T-helper 2 cell treated with Interferon-gamma antibody and Interleukin-4, amounts not matched to agents 100 ng/mL and 5 ng/mL, for 36 hours (primary cell): ENCODE results near the gene ALDH8A1. TPM values are rescaled to one million over a fixed set of nuclear protein-coding genes. Genes with fewer than 3 reads are reported as not detected.

Source experiments
- intact Hi-C: fragments of 100-400 bp; cut with micrococcal nuclease; formaldehyde crosslinking; loops from one replicate; pipeline ENCODE4 v1.15.1; 2023
- total RNA-seq: library from RNA; stranded (reverse); gene quantifications from 2 replicates; pipeline ENCODE4 v1.2.3, GENCODE V29; 2022

Gene ALDH8A1, protein sequence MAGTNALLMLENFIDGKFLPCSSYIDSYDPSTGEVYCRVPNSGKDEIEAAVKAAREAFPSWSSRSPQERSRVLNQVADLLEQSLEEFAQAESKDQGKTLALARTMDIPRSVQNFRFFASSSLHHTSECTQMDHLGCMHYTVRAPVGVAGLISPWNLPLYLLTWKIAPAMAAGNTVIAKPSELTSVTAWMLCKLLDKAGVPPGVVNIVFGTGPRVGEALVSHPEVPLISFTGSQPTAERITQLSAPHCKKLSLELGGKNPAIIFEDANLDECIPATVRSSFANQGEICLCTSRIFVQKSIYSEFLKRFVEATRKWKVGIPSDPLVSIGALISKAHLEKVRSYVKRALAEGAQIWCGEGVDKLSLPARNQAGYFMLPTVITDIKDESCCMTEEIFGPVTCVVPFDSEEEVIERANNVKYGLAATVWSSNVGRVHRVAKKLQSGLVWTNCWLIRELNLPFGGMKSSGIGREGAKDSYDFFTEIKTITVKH
- 2.7 and 2.9 TPM in 2 replicates for total RNA-seq

DNA sequence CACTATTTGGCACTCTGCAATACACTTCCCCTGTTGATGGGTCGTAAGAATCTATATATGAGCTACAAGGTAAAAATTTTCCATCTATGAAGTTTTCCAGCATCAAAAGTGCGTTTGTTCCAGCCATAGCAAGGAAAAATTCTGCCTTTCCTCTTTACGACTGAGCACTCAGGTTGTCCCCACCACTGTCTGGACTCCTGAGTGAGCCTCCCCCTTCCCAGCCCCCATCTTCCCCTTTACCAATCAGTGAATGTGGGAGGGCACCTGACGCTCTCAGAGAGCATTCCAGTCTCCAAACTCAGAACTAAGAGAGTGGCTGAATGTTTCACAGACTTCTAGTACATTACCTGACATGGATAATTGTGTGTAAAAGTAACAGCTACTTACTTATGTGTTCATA is at the start of gene ALDH8A1:
Gene ALDH8A1 (minus strand): TSS at position 175 of the 400 bp plus-strand sequence. CDS start 48 bp downstream, at position 127.
- intact Hi-C loops = no loop called here

DNA sequence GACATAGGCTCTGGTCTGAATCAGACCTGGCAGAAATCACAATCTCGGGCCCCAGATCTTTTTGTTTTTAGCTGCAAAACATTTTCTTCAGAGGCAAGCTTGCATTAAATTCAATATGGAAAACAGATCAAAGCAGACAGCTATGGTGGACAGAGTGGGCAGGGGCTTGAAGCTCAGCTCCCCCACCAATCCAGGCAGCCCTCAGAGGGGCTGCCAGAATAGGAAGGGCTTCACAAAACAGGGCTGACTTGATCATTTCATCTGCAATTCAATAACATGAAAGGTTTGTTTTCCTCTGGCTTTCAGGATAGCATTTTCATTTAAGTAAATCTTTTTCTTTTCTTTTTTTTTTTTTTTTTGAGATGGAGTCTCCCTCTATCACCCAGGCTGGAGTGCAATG is 49.2 kb upstream of the ALDH8A1 start:
- intact Hi-C loops = no loop called here

DNA sequence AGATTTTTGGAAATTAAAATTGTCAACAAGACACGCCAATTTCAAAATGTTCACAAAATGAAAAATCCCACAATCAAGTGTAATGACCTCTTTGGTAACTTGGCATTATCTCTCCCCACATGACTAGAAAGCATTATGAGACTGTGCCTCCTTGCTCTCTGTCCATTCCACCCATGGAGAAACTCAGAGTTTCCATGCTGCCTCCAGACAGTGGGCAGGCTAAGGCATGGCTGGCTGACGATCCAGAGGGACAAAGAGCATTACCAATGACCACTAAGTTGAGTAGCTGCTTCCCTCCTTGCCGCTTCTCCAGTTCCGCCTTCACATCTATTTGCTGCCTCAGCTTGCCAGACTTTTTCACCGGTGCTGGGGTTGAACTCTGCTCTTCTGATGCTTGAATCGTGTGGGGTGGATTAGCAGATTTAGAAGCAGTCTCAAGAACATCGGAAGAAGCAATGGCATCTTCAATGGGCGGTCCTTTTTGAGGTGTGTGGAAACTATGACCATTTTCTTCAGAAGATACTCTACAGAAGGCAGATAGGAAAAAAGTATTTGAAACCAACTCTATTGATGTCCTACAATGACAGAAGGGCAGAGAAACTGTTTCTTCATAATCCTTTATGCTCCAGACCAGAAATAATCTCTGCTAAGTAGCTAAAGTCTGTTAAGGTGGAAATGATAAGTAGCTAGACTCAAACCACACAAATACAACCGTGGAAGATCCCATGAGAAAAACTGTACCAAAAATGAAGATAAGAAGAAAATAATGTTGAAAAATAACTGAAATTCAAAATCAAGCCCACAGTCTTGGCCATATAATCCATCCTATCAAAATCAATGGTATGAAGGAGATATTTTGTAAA is 47.5 kb upstream of the ALDH8A1 start:
- intact Hi-C loops = no loop called here

DNA sequence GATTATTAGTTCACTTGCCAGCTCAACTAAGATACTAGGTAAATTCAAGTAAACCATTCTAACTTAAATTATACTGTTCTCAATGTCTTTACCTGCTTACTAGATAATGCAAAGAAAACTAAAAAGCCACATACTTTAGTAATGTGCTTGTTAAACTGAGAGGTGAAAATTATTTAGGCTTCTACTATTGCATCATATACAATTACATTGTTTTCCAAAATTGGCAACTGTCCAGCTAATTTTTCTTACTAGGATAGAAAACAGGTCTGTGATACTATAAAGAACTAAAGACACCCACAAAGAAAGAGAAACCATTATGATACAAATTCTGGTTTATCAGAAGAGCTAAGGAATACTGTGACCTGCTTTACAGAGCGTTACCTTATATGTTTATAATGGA is 45.6 kb upstream of the ALDH8A1 start:
- intact Hi-C loops = no loop called here

DNA sequence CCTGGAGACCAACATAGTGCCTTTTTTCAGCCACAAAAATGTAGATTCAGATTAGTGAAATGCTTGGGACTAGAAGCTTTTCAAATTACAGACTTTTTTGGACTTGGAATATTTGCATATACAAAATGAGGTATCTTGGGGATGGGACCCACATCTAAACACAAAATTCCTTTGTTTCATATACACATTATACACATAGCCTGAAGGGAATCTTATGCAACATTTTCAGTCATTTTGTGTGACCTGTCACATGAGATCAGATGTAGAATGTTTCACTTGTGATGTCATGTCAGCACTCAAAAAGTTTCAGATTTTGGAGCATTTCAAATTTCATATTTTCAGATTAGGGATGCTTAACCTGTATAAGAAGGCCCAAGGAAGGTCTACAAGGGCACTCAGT is 44.5 kb upstream of the ALDH8A1 start:
- intact Hi-C loops = no loop called here

DNA sequence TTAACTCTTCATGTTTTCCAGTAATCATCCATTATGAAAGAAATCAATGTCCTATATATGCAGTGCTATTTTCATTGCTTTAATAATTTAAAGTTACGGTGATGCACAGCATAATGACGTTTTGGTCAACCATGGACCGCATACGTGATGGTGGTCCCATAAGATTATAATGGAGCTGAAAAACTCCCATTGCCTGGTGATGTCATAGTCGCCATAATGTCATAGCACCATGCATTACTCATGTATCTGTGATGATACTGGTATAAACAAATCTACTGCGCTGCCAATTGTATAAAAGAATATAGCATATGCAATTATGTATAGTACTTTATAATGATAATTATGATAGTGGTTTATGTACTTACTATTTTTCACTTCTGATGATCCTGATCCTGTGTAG is 42.3 kb upstream of the ALDH8A1 start:
- intact Hi-C loops = no loop called here

DNA sequence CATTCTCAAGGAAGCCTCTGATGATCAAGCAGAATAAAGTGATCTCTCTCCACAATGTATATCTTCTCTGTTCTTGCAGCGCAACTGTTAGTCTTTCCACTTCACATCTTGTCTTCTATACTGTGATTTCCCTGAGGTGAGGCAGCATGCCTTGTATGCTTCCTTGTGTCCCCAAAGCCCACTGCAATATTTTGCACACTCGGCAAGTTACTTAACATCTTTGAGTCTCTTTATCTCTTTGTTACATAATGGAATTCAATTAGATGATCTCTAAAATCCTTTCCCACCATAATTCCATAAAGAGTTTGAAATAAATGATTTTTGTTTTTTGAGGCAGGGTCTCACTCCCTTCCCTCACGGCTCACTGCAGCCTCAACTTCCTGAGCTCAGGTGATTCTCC is 40.4 kb upstream of the ALDH8A1 start:
- intact Hi-C loops = no loop called here

DNA sequence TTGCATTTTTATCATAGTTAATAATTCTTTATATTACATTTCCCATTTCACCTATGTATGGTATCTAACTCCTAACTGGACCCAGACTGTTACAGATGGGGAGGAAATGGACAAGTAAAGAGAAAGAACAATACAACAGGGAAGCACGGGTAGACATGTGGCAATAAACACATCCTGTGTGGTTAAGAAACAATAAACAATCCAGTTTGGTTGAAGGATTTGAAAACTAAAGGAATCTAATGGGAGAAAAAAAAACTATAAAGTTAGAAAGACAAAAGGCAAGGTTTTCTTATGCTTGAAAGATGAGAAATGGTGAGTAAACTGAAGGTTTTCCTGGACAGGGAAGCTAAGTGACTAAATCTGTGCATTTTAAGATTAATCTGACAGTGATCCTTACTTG is 34.9 kb upstream of the ALDH8A1 start:
- intact Hi-C loops = no loop called here

DNA sequence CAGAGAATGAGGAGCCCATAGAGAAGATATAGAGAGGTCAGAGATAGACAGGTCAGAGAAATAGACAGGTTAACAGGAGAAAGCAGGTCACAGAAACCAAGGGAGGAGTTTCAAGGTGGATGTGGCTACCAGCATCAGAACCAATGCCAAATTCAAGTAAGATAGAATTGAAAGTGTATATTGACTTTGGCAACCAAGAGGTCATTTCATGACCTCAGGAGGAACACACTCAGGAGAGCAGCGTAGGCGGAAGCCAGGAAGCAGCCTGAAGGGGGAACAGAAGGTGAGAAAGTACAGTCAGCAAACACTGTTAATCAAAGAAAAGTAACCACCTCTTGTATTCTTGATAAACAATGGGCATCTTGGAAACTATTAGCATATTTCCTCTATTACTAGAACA is 33.9 kb upstream of the ALDH8A1 start:
- intact Hi-C loops = no loop called here

DNA sequence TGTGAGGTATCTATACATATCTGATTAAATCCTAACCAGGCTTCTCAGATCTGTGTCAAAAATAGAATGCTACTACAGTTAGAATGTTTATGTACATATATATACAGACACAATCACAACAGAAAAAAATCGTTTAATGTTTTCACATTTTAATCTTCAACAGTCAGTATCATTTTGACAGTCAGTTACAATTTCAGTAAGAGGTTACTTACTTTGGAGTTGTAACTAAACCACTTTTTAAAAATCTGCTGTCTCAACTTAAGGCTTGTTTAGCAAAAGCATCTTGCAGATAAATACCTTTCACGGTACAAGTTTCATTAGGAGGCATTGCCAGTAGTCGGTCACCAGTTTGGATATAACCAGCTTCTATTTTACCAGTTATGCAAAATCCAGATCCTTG is 32.3 kb upstream of the ALDH8A1 start:
- intact Hi-C loops = no loop called here

DNA sequence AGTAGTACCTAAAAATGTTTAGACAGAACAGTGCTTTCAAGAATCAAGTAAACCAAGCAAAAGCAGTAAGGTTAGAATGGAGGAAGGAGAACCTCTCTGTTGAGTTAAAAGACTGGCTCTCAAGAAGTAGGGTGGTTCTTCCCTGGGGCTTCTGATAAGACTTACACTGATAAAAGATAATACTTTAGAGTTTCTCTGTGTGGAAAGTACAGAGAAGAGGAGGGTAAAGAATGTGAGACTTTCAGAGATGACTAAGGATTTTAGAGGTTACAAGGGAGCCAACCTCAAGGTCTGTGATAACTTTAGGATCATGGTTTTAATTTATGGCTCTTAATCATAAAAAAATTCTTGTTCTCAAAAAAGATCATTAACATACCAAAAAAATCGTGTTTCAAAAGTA is 30.9 kb upstream of the ALDH8A1 start:
- intact Hi-C loops = loop anchor here (2.0 kb wide), 1 partner anchor 108 kb away; no protein-coding TSS in a partner anchor

DNA sequence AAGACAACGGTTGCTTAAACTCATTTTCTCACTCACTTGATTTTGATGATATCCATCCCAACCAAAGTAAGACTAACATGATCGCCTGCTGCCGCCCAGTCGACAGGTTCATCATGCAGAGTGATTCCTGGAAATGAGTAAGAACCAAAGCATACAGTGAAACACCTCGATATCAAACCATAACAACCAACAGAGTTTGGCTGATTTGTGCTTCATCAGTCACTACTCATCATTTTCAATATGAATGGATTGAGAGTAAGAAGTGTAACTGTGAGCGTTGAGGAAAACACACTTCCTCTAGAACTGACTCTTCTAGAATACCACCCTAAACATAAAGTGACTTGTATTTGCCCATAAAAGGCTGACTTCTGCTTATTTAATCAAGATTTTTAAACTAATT is 29.2 kb upstream of the ALDH8A1 start:
- intact Hi-C loops = loop anchor here (2.0 kb wide), 3 partner anchors 16 to 204 kb away; no protein-coding TSS in a partner anchor

DNA sequence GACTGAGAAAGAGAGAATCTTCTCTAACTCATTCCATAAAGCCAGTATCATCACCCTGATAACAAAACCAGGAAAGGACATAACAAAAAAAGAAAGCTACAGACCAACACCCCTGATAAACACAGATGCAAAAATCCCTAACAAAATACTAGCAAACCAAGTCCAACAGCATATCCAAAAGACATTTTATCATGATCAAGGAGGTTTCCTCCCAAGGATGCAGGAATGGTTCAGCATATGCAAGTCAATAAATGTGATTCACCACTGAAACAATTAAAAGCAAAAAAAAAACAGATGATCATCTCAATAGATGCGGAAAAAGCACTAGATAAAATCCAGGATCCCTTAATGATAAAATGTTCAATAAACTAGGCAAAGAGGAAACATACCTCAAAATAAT is 24.5 kb upstream of the ALDH8A1 start:
- intact Hi-C loops = no loop called here

DNA sequence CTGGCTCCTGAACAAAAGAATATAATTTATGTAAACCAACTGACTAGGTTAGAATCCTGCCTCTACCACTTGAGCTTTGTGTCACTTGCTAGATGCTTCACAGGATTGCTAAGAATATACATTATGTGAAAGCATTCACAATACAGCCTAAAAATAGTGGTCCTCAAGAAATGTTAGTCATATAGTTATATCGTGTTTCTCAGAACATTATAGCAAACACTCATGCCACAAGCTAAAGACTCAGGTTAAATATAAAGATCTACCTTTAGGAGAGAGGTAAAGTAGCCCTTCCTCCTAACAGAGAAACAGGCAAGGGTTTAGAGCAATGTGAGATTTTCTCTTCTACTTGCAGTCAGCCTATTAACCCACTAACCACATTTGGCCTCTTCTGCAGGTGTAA is 17.8 kb upstream of the ALDH8A1 start:
- intact Hi-C loops = no loop called here

DNA sequence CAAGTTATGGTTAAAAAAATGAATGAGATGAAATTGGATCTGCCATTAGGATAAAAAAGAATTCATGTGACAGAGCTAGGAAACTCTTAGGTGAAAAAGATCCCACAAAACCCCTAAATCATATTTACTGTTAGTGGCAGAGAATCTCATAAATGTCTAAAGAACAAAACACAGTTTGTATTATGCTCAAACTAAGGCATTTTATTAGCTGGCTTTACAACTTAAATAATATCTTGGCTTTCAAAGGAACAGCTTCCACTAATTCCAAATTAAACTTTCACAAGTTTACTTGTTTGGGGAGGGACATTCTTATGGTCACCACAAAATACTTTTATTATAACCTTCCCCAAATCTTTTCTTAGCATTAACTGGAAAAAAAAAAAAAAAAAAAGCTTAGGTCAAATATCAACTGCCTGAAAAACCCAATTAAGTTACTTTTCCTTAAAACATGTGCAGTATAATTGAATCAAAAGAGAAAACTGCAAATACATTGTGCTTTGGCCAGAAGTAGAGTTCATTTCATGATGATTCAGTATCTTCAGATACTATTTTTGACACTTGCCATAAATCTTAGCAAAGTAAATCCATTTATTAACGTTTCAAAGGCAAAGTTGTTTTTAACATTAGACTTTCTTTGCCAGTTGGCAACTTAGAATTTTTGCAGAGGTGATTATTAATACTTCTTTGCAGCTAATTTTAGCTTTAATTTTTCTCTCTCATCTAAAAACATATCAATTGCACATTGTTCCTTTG is 14.7 kb upstream of the ALDH8A1 start:
- intact Hi-C loops = loop anchor here (5.0 kb wide), 1 partner anchor 48 kb away; no protein-coding TSS in a partner anchor

DNA sequence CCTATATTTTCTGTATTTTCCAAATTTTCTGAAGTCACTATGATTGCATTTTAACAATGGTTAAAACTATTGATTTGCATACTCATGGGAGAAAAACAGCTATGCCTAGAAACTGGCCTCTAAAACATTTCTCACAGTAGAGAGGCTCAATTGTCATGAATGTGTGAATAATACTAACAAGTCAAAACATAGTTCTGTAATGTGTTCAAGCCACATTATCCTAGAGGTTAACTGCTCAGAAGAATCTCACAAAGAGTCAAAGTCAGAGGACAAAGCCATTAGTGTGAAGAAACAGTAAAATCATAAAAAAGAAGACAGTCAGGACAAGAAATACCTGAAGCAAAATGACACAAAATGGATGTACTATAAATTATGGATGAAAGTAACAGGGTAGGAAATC is 12.5 kb upstream of the ALDH8A1 start:
- intact Hi-C loops = loop anchor here (2.0 to 5.0 kb wide), 2 partner anchors 16 to 50 kb away; no protein-coding TSS in a partner anchor

DNA sequence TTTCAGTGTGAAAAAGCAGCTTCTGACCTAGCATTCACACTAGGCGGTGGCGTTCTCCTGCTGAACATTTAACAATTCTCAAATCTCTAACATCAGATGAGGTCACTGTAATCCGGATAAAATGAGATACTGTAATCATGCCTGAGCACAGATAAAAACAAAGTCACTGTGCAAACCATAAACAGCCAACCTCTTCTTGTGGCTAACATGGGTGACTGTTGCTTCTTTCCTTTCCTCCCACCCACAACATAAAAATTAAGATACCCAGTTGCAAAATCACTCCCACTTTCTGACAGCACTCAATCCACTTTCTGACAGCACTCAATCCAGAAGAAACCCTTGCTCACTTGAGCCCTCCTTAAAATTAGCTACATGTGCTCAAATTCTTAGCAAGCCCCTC is 11.5 kb upstream of the ALDH8A1 start:
- intact Hi-C loops = loop anchor here (5.0 kb wide), 1 partner anchor 51 kb away; no protein-coding TSS in a partner anchor

DNA sequence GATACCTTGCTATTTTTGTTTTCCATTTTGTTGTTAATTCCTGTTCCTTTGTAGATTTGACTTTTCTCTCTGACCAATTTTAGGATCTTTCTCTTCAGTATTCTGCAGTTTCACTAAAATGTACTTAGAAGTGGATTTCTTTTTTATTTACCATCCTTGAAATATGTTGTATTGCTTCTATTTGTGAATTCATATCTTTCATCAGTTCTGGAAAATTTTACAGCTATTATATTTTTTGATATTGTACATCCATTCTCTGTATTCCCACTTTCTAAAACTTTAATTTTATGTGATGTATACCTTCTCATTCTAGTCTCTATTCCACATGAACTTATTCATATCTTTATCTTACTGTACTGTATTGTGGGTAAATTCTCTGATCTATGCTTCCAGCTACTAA is 9.7 kb upstream of the ALDH8A1 start:
- intact Hi-C loops = loop anchor here (5.0 kb wide), 1 partner anchor 53 kb away; no protein-coding TSS in a partner anchor

DNA sequence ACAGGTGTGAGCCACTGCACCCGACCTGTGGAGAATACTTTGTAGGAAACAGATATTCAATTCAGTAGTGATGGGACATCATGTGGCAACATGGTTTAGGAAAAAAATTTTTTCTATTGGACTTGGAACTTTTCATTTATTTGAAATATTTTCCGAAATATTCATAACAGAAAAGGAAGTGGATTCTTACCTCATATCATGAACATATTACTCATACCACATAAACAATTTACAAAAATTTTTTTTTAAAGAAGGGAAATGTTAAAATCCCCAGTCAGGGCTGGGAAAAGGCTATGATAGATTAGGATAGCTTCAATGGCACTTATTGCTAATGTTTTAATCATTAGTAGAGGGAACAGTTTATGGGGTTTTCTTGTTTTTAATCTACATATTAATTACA is 6.8 kb upstream of the ALDH8A1 start:
- intact Hi-C loops = no loop called here

DNA sequence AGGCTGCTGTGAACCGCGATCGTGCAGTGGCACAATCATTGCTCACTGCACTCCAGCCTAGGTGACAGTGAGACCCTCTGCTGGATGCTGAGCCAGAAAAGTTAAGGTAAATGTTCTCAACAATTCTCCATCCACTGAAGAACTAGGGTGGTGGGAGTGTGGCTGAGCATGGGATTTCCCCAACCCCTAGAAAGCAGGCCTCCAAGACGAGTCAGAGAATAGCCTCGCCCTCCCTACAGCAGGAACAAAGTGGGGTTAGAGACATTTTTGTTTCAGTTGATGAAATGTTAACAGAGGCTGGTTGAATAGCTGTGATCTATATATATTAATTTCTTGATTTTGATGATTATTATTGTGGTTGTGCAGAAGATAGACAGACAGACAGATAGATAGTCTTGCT is 6.1 kb upstream of the ALDH8A1 start:
- intact Hi-C loops = no loop called here
